Liver (tissue), 9 donors: ENCODE results near the gene U2AF1L4. TPM values are rescaled to one million over a fixed set of nuclear protein-coding genes. Genes with fewer than 3 reads are reported as not detected.

Experiments used
- DNase-seq: peaks from one replicate; pipeline ENCODE4 v3.0.0-alpha.2; 2017; ENCODE audit warnings: low spot score
- H3K27ac ChIP-seq, 2 donors: one replicate each; pipeline ENCODE4 v1.7.0; 2013; ENCODE audit warnings: inconsistent platforms in 2 of 2, low read length in 2 of 2, control low read depth in 1 of 2, low read depth in 1 of 2, mild to moderate bottlenecking in 1 of 2
- H3K27me3 ChIP-seq, 4 donors: one replicate each; pipeline versions ENCODE4 v1.6.1 to v1.7.0; 2013; ENCODE audit warnings: low read length in 3 of 4, inconsistent platforms in 1 of 4, mild to moderate bottlenecking in 1 of 4, moderate library complexity in 1 of 4; ENCODE audit not compliant: control insufficient read depth in 4 of 4, insufficient read depth in 4 of 4
- H3K36me3 ChIP-seq, 4 donors: one replicate each; pipeline versions ENCODE4 v1.6.1 to v1.7.0; 2013; ENCODE audit warnings: low read length in 3 of 4, mild to moderate bottlenecking in 3 of 4, low read depth in 1 of 4, moderate library complexity in 1 of 4; ENCODE audit not compliant: control insufficient read depth in 4 of 4, insufficient read depth in 3 of 4
- H3K4me1 ChIP-seq, 4 donors: one replicate each; pipeline versions ENCODE4 v1.6.1 to v1.7.0; 2013; ENCODE audit warnings: low read length in 3 of 4, mild to moderate bottlenecking in 3 of 4, moderate library complexity in 1 of 4; ENCODE audit not compliant: control insufficient read depth in 4 of 4, insufficient read depth in 4 of 4
- H3K4me3 ChIP-seq, 3 donors: one replicate each; pipeline versions ENCODE4 v1.6.1 to v1.7.0; 2013; ENCODE audit warnings: low read length in 3 of 3, control low read depth in 1 of 3, low read depth in 1 of 3, mild to moderate bottlenecking in 1 of 3
- H3K9ac ChIP-seq, 2 donors: one replicate each; pipeline ENCODE4 v1.7.0; 2013; ENCODE audit warnings: low read length in 2 of 2, mild to moderate bottlenecking in 2 of 2, moderate library complexity in 2 of 2, control low read depth in 1 of 2, low read depth in 1 of 2
- H3K9me3 ChIP-seq, 4 donors: one replicate each; pipeline versions ENCODE4 v1.6.1 to v1.7.0; 2013; ENCODE audit warnings: low read length in 3 of 4; ENCODE audit not compliant: control insufficient read depth in 4 of 4
- EGR1 ChIP-seq, 2 donors: IDR thresholded peaks; 2 replicates each; pipeline ENCODE4 v1.6.1; 2016 to 2018; ENCODE audit warnings: antibody characterized with exemption in 2 of 2, low read depth in 2 of 2
- FOXA1 ChIP-seq: IDR thresholded peaks from 2 replicates; pipeline ENCODE4 v1.6.1; 2016; ENCODE audit warnings: antibody characterized with exemption
- GABPA ChIP-seq, 2 donors: IDR thresholded peaks in 1 of 2; conservative IDR thresholded peaks in 1 of 2; 2 replicates each; pipeline ENCODE4 v1.6.1; 2016; ENCODE audit warnings: antibody characterized with exemption in 2 of 2, mild to moderate bottlenecking in 1 of 2, moderate library complexity in 1 of 2
- HNF4G ChIP-seq: IDR thresholded peaks from 2 replicates; pipeline ENCODE4 v1.6.1; 2016; ENCODE audit warnings: antibody characterized with exemption
- JUND ChIP-seq, 2 donors: IDR thresholded peaks; 2 replicates each; pipeline ENCODE4 v1.6.1; 2016; ENCODE audit warnings: antibody characterized with exemption in 2 of 2
- NR2F2 ChIP-seq: IDR thresholded peaks from 2 replicates; pipeline ENCODE4 v1.6.1; 2016; ENCODE audit warnings: antibody characterized with exemption
- RAD21 ChIP-seq, 2 donors: IDR thresholded peaks; 2 replicates each; pipeline ENCODE4 v1.6.1; 2016; ENCODE audit warnings: antibody characterized with exemption in 2 of 2, mild to moderate bottlenecking in 2 of 2
- RXRA ChIP-seq, 2 donors: IDR thresholded peaks; 2 replicates each; pipeline ENCODE4 v1.6.1; 2017 to 2018; ENCODE audit warnings: antibody characterized with exemption in 2 of 2, mild to moderate bottlenecking in 1 of 2
- SP1 ChIP-seq: IDR thresholded peaks from 2 replicates; pipeline ENCODE4 v1.6.1; 2018; ENCODE audit warnings: antibody characterized with exemption, mild to moderate bottlenecking
- TAF1 ChIP-seq: conservative IDR thresholded peaks from 2 replicates; pipeline ENCODE4 v1.6.1; 2016; ENCODE audit warnings: antibody characterized with exemption, mild to moderate bottlenecking
- YY1 ChIP-seq: IDR thresholded peaks from 2 replicates; pipeline ENCODE4 v1.6.1; 2016; ENCODE audit warnings: antibody characterized with exemption, mild to moderate bottlenecking
- WGBS: extraction: QIAGEN DNeasy Blood & Tissue Kit; methylation state at CpG from one replicate; pipeline ENCODE4 v1.1.7; 2013; 5-methylcytosine and 5-hydroxymethylcytosine counted together
- polyA plus RNA-seq, 2 donors: library from polyadenylated mRNA; stranded (reverse) in 1 of 2; unstranded in 1 of 2; fragments of 200-250 nt in 1 of 2; fragments of >200 nt in 1 of 2; fragmentation: Nextera tagmentation in 1 of 2; extraction: Ambion mirVana in 1 of 2; gene quantifications; one replicate each; pipeline versions ENCODE4 v1.2.1 to v1.2.3, GENCODE V29; 2013 to 2015
- total RNA-seq, 2 donors: library from RNA; depleted of rRNA; stranded (reverse); fragments of >200 nt; gene quantifications; one replicate each; pipeline ENCODE4 v1.2.3, GENCODE V29; 2014
- TF ChIP-seq, protein P1 (sequence below): IDR thresholded peaks from 2 replicates; pipeline ENCODE4 v1.6.1; 2016; ENCODE audit warnings: antibody characterized with exemption
- TF ChIP-seq, protein P2 (sequence below): fragments of 150-350 bp; IDR thresholded peaks from 2 replicates; pipeline ENCODE4 v1.5.1; 2017; ENCODE audit warnings: improper control_type of control experiment, low read depth, low read length; ENCODE audit not compliant: missing input control
- TF ChIP-seq, protein P3 (sequence below): IDR thresholded peaks from 2 replicates; pipeline ENCODE4 v1.6.1; 2016; ENCODE audit warnings: antibody characterized with exemption
- TF ChIP-seq, protein P4 (sequence below): IDR thresholded peaks from 2 replicates; pipeline ENCODE4 v1.6.1; 2016; ENCODE audit warnings: antibody characterized with exemption
- TF ChIP-seq, protein P5 (sequence below): IDR thresholded peaks from 2 replicates; pipeline ENCODE4 v1.6.1; 2016; ENCODE audit warnings: antibody characterized with exemption, mild to moderate bottlenecking
- donor health status: healthy.
- donor health status: healthy.
- donor health status: healthy.
- donor health status: healthy.
- donor health status: healthy.

Gene U2AF1L4
- total and polyA plus RNA-seq, 4 donors: 4.5 to 36.5 (median 13.4) TPM

DNA sequence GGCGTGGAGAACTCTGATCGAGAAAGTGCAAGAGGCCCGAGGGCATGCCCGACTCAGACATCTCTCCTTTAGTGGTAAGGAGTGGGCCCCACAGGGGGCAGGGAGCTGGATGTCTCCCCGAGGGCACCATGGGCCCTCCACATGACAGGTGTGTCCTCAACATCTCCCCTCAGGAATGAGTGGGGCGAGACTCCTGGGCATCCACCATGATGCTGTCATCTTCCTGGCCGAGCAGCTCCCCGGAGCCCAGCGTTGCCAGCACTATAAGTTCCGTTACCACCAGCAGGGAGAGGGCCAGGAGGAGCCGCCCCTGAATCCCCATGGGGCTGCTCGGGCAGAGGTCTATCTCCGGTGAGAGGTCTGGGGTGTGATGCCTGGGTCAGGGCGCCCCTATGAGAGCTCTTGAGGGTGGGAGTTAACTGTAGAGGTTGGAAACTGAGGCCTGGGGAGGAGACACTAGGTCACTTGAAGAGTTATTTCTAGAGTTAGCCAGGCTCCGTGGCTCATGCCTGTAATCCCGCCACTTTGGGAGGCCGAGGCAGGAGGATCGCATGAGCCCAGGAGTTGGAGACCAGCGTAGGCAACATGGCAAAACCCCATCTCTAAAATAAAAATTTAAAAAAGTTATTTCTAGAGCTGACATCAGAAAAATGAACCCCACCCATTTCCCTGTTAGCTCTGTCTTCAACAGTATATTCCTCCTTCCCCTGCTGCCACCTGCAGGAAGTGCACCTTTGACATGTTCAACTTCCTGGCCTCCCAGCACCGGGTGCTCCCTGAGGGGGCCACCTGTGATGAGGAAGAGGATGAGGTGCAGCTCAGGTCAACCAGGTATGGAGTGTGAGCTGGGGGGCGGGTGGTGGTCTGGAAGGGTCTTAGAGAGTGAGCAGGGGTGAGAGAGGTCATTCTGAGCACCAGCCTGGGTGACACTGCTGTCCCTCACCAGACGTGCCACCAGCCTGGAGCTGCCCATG lies 8.0 kb downstream of the U2AF1L4 start (continued):
- TF ChIP-seq, protein P1, sequence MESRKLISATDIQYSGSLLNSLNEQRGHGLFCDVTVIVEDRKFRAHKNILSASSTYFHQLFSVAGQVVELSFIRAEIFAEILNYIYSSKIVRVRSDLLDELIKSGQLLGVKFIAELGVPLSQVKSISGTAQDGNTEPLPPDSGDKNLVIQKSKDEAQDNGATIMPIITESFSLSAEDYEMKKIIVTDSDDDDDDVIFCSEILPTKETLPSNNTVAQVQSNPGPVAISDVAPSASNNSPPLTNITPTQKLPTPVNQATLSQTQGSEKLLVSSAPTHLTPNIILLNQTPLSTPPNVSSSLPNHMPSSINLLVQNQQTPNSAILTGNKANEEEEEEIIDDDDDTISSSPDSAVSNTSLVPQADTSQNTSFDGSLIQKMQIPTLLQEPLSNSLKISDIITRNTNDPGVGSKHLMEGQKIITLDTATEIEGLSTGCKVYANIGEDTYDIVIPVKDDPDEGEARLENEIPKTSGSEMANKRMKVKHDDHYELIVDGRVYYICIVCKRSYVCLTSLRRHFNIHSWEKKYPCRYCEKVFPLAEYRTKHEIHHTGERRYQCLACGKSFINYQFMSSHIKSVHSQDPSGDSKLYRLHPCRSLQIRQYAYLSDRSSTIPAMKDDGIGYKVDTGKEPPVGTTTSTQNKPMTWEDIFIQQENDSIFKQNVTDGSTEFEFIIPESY: no peak
- TF ChIP-seq JUND (IDR thresholded peaks at IDR 0.05): no peak

DNA sequence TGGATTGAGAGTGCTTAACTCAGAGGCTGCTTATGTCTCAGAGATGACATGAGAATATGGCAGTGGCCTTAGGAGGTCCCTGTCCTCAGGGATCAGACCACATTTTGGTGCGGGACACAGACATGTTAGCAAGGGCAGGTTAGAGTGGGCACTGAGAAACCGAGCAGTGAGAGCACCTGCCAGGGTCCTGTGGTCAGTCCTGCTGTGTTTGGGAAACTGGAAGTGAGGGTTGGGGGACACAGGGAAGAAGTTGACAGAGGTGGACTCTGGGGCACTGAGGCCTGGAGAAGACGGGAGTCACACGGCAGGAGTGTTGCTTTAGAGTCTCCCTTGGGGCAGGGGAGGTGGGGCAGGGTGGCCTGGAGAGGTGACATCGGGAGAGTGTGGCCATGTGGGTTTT lies 10.3 kb downstream of the U2AF1L4 start:
- DNase-seq: no peak
- TF ChIP-seq JUND (IDR thresholded peaks at IDR 0.05) (no peak), NR2F2 (no peak), SP1 (no peak), YY1 (no peak)
- TF ChIP-seq, protein P1: no peak
- TF ChIP-seq, protein P2, sequence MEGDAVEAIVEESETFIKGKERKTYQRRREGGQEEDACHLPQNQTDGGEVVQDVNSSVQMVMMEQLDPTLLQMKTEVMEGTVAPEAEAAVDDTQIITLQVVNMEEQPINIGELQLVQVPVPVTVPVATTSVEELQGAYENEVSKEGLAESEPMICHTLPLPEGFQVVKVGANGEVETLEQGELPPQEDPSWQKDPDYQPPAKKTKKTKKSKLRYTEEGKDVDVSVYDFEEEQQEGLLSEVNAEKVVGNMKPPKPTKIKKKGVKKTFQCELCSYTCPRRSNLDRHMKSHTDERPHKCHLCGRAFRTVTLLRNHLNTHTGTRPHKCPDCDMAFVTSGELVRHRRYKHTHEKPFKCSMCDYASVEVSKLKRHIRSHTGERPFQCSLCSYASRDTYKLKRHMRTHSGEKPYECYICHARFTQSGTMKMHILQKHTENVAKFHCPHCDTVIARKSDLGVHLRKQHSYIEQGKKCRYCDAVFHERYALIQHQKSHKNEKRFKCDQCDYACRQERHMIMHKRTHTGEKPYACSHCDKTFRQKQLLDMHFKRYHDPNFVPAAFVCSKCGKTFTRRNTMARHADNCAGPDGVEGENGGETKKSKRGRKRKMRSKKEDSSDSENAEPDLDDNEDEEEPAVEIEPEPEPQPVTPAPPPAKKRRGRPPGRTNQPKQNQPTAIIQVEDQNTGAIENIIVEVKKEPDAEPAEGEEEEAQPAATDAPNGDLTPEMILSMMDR: no peak
- TF ChIP-seq, protein P3, sequence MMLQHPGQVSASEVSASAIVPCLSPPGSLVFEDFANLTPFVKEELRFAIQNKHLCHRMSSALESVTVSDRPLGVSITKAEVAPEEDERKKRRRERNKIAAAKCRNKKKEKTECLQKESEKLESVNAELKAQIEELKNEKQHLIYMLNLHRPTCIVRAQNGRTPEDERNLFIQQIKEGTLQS: no peak
- no peak overlapping the region for H3K27ac ChIP-seq
- peaks cover 25 to 81% (median 37%) of the 10 kb centered on the region in 4 donors for H3K36me3 ChIP-seq
- H3K9me3 ChIP-seq: no peaks in the 10 kb centered on the region
- H3K9ac ChIP-seq: no peak overlapping the region
- WGBS: 90% methylated on average over 5 of the region's 5 CpGs
- no peaks in the 10 kb centered on the region for H3K27me3 ChIP-seq
- no peak overlapping the region for H3K4me3 ChIP-seq
- H3K4me1 ChIP-seq: peaks cover 0 to 16% (median 6%) of the 10 kb centered on the region in 4 donors

DNA sequence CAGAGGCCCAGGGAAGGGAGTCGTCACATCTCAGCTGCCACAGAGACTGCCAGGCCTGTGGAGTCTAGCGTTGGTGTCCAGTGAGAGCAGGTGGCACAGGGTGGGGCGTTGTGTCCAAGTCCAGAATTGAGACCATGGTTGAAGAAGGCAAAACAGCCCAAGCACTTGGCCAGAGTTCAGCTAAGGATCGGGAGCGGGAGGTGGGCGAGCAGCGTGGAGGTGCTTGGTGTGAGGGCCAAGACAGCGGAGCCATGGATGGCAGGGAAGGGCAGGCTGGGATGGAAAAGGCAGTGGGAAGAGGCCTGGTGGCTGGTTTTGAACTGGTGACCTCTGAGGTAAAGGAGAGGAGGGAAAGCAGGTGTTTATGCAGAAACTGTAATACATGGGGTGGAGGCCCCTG lies 10.9 kb downstream of the U2AF1L4 start:
- no peak overlapping the region for H3K27ac ChIP-seq
- H3K36me3 ChIP-seq: peaks cover 31 to 88% (median 41%) of the 10 kb centered on the region in 4 donors
- no peaks in the 10 kb centered on the region for H3K9me3 ChIP-seq
- DNase-seq: no peak
- 96% methylated on average over 8 of the region's 8 CpGs for WGBS
- no peaks in the 10 kb centered on the region for H3K27me3 ChIP-seq
- peaks cover 0 to 10% (median 2%) of the 10 kb centered on the region in 4 donors for H3K4me1 ChIP-seq
- H3K4me3 ChIP-seq: no peak overlapping the region
- no peak overlapping the region for H3K9ac ChIP-seq
- TF ChIP-seq, protein P4, sequence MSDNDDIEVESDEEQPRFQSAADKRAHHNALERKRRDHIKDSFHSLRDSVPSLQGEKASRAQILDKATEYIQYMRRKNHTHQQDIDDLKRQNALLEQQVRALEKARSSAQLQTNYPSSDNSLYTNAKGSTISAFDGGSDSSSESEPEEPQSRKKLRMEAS: no peak
- TF ChIP-seq FOXA1 (no peak), HNF4G (no peak), RXRA (IDR thresholded peaks at IDR 0.05) (no peak), SP1 (no peak), EGR1 (IDR thresholded peaks at IDR 0.05; ENCODE audit: low read depth in 2 of 2) (no peak), JUND (IDR thresholded peaks at IDR 0.05) (no peak), GABPA (IDR thresholded peaks at IDR 0.05 in 1 of 2, conservative IDR thresholded peaks at IDR 0.05 in 1 of 2) (no peak), YY1 (no peak), TAF1 (no peak), NR2F2 (no peak), RAD21 (IDR thresholded peaks at IDR 0.05) (no peak)
- TF ChIP-seq, protein P5, sequence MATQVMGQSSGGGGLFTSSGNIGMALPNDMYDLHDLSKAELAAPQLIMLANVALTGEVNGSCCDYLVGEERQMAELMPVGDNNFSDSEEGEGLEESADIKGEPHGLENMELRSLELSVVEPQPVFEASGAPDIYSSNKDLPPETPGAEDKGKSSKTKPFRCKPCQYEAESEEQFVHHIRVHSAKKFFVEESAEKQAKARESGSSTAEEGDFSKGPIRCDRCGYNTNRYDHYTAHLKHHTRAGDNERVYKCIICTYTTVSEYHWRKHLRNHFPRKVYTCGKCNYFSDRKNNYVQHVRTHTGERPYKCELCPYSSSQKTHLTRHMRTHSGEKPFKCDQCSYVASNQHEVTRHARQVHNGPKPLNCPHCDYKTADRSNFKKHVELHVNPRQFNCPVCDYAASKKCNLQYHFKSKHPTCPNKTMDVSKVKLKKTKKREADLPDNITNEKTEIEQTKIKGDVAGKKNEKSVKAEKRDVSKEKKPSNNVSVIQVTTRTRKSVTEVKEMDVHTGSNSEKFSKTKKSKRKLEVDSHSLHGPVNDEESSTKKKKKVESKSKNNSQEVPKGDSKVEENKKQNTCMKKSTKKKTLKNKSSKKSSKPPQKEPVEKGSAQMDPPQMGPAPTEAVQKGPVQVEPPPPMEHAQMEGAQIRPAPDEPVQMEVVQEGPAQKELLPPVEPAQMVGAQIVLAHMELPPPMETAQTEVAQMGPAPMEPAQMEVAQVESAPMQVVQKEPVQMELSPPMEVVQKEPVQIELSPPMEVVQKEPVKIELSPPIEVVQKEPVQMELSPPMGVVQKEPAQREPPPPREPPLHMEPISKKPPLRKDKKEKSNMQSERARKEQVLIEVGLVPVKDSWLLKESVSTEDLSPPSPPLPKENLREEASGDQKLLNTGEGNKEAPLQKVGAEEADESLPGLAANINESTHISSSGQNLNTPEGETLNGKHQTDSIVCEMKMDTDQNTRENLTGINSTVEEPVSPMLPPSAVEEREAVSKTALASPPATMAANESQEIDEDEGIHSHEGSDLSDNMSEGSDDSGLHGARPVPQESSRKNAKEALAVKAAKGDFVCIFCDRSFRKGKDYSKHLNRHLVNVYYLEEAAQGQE: no peak
- TF ChIP-seq, protein P1: no peak
